Left ventricle myocardium superior (tissue), 1 donor: ENCODE measurements around the gene CRIM1. TPM values are rescaled to one million over a fixed set of nuclear protein-coding genes. Genes with fewer than 3 reads are reported as not detected.

Experiments
- ATAC-seq: fragments of 200-7000 bp; cut with Tn5 transposase; one replicate; pipeline ENCODE4 v1.9.1; 2020; ENCODE audit warnings: mild to moderate bottlenecking, moderate library complexity
- DNase-seq: peaks from one replicate; pipeline ENCODE4 v3.0.0-alpha.2; 2020
- intact Hi-C: fragments of 100-400 bp; cut with micrococcal nuclease; formaldehyde crosslinking; loops from one replicate; pipeline ENCODE4 v1.11.0; 2022
- total RNA-seq: library from RNA; stranded (reverse); fragmentation: NEBNext Ultra II Directional; extraction: Animal tissue kit (Norgen Biotek cat#: 25700); gene quantifications from one replicate; pipeline ENCODE4 v1.2.1, GENCODE V29; 2021
- donor health status: DM: no; HTN: yes; CAD: no; lungs with severe emphysema.

The CRIM1 gene
- total RNA-seq, 1 donor from 2014 or later, result 26.0 TPM

DNA sequence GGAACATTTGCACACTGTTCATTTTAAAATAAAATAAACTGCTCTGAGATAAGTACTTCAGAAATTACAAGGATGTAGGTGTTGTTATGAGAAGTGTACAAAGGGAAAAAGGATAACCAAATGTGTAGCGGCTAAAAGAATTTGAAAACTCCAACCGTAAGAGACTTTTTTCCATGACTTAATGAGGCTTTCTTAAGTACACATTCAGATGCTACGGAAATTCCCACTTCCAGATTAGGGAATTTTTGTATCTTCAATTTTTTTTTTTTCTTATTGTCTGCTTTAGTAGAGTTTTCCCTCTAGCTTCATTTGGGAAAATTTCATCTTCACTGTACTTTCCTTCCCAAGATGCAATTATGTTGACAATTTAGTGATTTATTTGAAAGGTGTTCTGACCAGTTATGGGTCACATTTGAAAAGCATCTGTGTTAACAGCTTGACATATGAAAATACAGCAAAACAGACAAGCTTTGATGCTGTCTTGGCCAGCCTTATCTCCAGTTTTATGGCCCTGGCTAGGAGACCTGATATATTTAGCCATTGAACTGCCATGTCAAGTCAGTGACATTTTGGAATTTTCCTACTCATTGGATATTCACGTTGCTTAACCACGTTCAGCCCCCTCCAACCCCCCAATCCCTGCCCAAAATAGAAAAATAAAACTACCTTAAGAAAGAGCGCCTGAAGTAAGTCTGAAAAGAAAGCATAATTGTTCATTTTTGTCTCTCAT lies 136.8 kb downstream of the CRIM1 start:
- ATAC-seq (no peak), DNase-seq (no peak)
- intact Hi-C loops, result no loop called here

DNA sequence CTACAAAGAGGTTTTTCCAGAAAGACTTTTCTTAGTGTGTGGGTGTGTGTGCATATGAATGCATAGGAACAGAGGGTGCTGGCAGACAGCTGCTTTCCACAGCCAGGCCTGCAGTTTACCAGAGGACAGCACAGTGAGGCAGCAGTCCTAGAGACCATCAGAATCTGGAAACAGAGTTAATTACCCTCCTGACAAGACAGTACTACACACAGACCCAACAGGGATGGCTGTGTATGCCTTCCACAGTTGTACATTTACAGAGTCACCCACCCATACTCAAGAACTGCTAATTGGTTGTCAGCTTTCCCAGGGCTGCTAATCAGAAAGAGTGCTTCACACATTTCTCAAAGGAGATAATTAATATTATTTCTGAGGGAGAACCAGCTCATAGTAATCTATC lies 137.7 kb downstream of the CRIM1 start:
- no peak for ATAC-seq
- DNase-seq, result no peak
- intact Hi-C loops, result no loop called here

DNA sequence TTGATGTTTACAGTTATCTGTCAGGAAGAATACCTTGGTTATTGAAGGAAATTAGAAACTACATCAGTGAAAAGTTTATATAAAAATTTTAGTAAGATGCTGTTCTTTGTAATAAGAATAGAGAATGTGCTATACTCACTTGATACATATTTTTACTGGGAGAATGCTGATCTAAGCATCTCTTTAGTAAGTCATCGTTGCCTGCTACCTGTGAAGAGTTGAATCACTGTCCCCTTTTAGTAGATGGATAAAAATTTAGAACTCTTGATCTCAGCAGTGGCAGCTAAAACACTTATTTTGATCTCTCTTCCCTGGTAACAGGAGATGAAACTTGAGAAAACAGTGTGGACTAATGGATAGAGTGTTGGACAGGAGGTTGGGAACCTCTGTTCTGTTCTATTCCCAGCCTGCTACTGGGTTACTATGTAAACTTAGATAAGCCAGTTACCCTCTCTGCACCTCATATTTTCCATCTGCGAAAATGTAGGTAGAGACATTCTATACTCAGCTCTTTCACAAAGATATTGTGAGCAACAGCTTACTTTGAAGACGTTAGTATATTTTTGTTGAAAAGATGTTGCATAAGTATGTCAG lies 142.1 kb downstream of the CRIM1 start:
- intact Hi-C loops, result no loop called here
- no peak for ATAC-seq

DNA sequence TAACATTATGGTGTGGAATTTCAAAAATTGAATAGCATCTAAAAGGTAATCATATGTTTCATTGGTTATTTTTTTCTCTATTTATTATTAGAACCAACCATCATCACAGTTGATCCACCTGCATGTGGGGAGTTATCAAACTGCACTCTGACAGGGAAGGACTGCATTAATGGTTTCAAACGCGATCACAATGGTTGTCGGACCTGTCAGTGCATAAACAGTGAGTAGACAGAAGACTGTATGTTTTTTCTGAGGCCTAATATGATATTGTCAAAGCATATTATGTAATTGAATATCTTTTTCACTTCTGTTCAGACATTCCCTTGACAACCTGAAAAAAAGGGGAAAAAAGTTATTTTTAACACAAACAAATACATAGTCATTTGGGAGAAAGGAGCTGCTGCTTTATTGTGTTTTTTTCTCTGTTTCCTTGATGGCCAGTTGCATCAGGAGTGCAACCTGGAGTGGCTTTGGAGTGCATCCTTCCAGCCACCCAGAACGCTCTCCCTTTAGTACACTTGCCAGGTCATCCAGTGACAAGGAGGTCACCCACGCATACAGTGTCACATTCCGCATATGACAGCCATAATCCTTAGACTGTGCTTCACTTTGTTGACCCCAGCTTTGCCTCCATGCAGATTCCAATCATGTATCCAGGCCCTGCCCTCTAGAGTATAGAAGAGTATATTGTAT lies 143.7 kb downstream of the CRIM1 start:
- intact Hi-C loops, result no loop called here
- DNase-seq (no peak), ATAC-seq (no peak)

More for the DNA sequence above, 142.1 kb downstream of the CRIM1 start:
- no peak for DNase-seq

DNA sequence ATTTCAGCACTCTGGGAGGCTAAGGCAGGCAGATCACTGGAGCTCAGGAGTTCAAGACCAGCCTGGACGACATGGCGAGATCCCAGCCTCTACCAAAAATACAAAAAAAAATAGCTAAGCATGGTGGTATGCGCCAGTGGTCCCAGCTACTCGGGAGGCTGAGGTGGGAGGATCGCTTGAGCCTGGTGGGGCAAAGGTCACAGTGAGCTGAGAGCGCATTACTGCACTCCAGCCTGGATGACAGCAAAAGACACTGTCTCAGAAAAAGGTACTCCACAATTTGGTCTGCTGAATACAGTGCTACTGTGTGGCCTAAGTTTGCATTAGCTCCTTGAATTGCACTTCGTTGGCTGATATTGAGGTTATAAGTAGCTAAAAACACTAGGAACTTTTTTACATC lies 144.5 kb downstream of the CRIM1 start:
- DNase-seq, result no peak
- intact Hi-C loops, result loop anchor here (10.0 kb wide), 1 partner anchor 45 kb away; no protein-coding TSS in a partner anchor

DNA sequence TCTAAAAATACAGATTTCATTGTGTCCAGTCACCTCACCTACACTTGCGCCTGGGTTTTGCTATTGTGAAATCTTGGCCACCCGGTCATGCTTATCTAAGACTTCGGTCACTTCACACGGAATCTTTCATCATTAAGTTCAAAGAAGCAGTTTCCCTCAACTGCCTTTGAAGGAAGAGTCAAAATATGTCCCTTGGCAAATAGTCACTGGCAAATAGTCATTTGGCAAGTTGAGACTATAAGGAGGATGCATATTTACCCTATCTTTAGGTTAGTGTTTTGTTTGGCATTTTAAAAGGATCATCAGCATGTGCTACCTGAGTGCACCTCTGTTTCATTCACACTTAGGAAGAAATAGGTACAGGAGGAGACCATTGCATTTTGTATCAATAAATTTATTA lies 146.5 kb downstream of the CRIM1 start:
- DNase-seq, result no peak
- ATAC-seq, result no peak
- intact Hi-C loops, result loop anchor here (10.0 kb wide), 1 partner anchor 47 kb away; no protein-coding TSS in a partner anchor

More for the DNA sequence above, 144.5 kb downstream of the CRIM1 start:
- ATAC-seq, result no peak

DNA sequence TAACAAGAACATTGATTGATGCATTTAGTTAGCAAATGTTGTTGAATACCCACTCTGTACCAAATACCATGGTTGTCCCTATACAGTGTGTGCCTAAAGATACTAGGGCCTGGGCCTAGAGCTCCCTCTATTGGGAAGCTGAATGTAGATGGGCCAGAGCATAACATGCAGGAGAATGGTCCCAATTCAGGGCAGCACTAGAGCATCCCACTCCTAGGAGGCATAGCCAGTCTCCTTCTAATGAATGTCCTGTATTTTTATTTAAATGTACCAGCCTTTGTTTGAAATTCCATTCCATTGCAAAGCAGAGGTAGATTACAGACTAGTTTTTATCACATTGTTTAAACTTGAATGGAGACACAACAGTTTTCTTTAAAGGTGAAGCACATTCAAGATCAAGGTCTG lies 151.8 kb downstream of the CRIM1 start:
- no peak for DNase-seq
- intact Hi-C loops, result loop anchor here (5.0 to 10.0 kb wide), 2 partner anchors 53 to 155 kb away; no protein-coding TSS in a partner anchor
- ATAC-seq, result peak; percentile 94

DNA sequence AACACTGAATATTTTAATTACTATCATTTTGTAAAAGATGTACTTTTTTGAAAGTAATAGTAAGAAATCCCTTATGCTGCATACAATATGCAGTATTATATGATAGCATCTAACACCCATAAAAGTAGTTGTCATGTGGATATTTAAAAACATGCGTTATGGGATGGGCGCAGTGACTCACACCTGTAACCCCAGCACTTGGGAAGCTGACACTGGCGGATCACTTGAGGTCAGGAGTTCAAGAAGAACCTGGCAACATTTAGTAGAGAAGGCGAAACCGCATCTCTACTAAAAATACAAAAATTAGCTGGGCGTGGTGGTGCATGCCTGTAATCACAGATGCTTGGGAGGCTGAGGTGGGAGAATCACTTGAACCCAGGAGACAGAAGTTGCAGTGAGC lies 153.5 kb downstream of the CRIM1 start:
- no peak for ATAC-seq
- DNase-seq, result no peak
- intact Hi-C loops, result loop anchor here (5.0 to 10.0 kb wide), 2 partner anchors 54 to 157 kb away; no protein-coding TSS in a partner anchor

DNA sequence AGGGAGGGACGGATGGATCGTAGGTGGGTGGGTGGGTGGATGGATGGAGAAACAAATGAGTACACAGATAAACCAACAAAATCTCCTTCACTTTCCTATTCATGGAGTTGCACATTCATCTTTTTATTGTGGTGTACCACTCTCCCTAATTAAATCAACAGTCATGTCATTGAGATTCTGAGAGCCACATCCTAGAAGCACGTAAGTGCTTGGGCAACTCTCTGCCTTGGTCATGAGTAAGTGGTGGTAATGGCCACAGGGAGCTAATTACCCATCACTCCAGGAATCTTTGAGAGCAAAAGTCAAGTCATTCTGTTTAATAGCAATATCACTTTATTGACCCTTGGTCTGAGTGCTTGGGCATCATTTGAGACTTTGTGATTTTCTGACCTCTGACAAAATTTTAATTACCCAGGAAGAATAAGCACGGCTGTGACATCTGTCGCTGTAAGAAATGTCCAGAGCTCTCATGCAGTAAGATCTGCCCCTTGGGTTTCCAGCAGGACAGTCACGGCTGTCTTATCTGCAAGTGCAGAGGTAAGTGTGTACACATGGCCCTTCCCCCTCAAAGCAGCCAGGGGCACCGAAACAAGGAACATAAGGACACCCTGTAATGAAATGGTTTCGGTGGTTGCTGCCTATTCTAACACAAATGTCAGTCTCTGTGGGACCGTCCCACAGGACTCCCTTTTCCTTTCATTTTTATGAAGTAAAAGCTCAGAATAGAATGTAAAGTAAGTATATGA lies 156.5 kb downstream of the CRIM1 start:
- no peak for DNase-seq
- intact Hi-C loops, result no loop called here
- no peak for ATAC-seq

DNA sequence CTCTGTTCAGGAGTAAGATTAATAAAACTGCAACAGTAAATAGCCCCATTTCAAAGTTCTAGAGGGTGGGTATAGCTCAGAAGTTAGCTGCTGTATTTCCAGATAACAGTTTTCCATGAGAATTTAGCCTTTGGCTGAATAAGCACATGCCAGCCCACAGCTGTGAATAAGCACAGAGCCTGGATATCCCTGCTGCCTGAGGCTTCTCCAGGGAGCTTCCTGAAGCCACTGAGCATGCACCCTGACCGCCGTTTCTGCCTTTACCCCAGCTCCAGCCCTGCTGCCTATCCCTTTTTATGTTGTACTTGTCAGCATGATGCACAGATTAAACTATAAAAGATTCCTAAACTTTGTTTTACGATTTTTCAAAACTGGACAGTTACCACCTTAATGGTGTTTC lies 157.1 kb downstream of the CRIM1 start:
- intact Hi-C loops, result no loop called here
- DNase-seq (no peak), ATAC-seq (no peak)

DNA sequence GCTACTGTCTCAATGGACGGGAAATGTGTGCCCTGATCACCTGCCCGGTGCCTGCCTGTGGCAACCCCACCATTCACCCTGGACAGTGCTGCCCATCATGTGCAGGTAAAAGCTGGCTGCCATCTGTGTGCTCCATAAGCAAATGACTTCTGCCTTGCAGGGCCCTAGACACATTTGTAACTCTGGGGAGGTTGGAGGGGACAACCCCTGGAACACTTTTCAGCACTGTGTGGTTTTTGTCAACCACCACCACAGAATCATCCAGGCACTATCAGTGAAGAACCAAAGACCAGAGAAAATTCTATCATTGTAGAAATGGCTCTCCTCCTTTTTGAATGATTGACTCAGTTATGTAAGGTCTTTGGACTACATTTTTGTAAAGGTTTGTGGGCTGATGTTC lies 158.1 kb downstream of the CRIM1 start:
- intact Hi-C loops, result no loop called here
- no peak for ATAC-seq
- no peak for DNase-seq

DNA sequence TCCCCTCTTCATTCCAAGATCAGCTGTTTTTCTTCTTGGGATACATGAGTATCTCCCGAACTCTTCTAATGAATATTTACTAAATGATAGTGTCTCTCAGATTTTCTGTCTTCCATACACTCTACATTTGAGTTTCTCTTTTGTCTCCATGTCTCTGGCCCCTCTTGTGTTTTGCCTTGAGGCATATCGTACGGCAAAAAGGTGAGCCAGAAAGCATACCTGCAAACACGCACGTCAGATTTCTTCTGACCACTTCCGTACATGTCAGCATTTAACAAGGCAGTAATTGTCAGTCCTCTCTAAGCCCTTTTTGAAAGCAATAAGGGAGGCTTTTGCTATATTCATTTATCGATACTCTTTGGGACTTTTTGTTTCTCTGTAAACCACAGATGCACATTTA lies 160.0 kb downstream of the CRIM1 start:
- ATAC-seq, result no peak
- no peak for DNase-seq
- intact Hi-C loops, result no loop called here

DNA sequence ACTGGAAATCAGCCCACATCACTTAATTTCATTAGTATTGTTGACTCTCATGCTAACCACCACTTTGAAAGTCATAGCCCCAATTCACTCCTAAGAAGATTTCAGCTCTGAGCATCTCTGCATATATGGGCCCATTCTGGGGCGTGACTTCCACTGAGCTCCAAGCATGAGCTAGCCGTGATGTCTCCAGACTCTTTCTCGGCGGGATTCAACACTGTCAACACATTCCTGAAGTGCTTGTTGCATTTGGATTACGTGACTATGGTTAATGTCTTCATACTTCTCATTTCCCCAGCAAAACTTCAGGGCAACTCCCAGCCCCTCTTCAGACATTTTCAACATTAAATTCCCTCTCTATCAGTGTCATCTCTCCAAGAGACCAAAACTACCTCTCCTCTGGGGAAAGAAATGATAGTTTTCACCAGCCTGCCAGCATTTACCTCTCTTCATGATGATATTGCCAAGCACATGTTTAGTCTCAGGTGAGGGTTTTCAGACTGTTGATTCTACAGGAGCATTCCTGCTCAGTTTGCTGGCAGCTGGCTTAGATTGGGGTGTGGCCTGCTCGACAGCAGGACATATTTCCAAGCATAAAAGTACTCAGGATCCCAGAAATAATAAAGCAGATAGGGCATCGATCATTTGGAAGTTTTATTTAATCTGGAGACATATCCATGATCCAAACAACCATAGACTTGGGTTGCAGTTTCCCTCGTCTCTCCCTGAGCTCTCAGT lies 160.7 kb downstream of the CRIM1 start:
- intact Hi-C loops, result no loop called here
- no peak for ATAC-seq
- no peak for DNase-seq

DNA sequence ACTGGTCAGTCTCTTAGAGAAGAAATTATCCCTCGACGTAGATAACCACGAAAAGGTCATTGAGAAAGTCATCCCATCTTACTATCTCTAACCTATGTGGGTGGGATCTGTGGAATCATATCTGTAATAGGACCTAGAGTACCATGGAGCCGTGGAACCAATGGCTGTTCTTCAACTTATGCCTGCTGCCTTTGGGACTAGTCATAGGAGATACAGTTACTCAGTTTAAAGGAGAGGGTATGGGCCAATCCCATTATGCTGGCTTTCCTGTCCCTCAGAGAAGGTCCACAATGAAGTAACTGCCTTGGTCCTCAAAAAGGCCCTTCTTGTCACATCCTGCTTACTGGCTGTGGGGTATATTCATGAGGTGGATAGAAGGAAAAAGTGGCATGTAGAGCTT lies 164.9 kb downstream of the CRIM1 start:
- intact Hi-C loops, result no loop called here
- ATAC-seq, result no peak
- no peak for DNase-seq

DNA sequence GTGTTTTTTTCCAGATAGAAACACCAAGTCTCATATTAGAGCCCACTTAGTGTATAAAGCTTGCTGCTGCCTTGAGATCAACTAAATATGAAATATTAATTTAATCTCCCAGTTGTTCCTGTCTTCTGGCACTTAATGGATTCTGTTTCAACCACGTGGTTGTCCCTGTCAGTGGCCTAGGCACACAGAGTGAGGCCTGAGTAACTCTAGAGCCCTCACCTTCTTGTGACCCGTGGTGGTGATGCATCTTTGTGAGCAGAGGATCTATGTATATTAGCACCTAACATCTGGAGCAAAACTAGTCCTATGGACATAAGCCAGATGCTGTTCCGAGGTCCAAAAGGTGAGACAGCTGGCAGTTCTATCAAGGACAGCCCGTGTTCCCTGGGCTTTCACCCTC lies 167.6 kb downstream of the CRIM1 start:
- ATAC-seq, result no peak
- intact Hi-C loops, result no loop called here
- DNase-seq, result no peak

DNA sequence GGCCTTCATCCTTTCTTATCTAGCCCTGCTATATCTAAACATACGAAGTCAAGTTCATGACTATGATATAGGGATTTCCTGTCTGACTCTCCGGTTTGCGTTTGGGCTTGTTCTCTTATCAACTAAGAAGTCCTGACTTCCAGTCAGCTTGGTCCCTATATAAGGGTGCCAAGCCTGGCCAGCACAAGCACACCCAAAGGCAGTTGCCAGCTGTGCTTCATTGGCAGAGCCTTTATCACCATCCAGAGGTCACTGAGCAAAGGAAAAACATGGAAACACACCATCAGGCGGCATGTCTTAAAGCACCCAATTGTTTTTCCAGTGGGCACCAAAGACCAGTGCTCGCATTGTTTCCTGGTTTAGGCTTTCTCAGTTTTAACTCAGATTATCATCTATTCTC lies 169.7 kb downstream of the CRIM1 start:
- ATAC-seq (peak; percentile 75), DNase-seq (no peak)
- intact Hi-C loops, result no loop called here

DNA sequence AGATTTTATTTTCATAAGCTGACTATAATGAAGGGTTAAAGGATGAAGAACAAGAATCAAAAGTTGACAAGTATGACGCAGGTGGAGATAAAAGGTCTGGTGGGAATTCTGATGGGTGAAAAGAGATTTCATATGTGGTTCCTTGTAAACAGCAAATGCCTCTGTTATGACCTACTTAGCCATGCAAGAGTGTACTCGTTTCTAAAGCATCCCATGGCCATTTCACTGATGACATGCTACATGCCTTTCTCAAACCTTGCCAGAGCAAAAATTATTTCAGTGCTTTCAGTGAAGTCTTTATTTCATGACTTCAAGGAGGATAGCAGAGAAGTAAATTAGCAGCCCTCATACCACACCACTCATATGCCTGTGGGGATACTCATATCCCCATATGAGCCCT lies 170.6 kb downstream of the CRIM1 start:
- ATAC-seq (peak; percentile 38), DNase-seq (no peak)
- intact Hi-C loops, result no loop called here

DNA sequence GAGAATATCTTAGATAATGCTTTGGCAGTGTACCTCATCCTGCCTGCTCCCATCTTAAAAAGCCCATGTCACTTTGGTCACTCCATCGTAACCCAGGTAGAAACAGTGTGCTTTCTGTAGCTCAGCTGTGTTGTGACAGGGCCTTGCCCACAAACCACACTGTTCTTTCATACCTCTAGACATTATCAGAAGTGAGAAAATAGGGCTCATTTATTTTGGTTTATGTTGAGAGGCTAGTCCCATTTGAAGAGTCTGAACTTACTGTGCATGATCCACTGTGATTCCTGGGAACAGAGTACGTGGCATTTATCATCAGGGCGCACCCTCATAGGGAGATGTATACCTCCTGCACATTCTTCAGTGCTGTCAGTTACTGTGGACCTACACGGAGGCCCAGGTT lies 172.7 kb downstream of the CRIM1 start:
- DNase-seq (no peak), ATAC-seq (no peak)
- intact Hi-C loops, result no loop called here

DNA sequence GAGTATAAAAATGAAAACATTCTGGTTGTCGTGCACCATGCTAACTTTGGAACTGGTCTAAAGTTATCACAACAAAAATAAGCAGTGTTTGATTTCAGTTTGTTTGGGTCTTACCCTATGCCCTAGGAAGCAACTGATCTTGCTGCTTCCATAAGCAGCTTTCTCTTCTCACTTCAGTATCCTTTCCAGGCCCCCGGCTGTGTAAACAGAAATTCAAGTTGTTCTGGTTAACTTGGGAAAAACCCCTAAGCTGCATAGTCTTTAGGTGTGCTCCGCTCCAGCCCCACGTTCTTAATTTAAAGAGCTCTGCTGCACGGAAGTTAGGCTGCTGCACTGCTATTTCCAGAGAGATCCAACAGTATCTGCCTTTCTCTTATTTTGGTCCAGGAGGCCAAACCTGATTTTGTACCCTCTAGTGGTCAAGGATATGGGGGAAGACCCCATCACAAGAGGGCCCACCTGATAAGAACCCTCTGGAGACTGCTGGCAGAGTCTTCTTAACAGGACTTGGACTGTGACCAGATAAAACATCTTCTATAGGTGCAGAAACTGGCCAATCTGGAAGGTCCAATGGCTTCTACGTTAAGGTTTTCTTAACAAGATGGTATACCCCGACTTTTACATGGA lies 173.3 kb downstream of the CRIM1 start:
- DNase-seq (no peak), ATAC-seq (no peak)
- intact Hi-C loops, result no loop called here
